ENCODE measurements around the gene TMEM26. TPM values are rescaled to one million over a fixed set of nuclear protein-coding genes. Genes with fewer than 3 reads are reported as not detected.

TMEM26 gene
- polyA plus RNA-seq, 2 of the 4 experiments (the other 2 are of a cell fraction), result 0.03 to 0.10 TPM

GRCh38 chr10:61391281-61391680 is 61.9 kb downstream of the TMEM26 start:
- no peak overlapping the region for H3K4me3 ChIP-seq
- no peak overlapping the region for H3K4me2 ChIP-seq
- POLR2A ChIA-PET, result no interaction called here
- no peak overlapping the region for H3K27ac ChIP-seq
- no peaks in the 10 kb centered on the region for H3K9me3 ChIP-seq
- ATAC-seq, result no peak
- TF ChIP-seq CHD4 (IDR thresholded peaks at IDR 0.05; ENCODE audit: borderline replicate concordance) (no peak), EP300 (IDR thresholded peaks at IDR 0.05) (no peak), REST (IDR thresholded peaks at IDR 0.05) (no peak), HOXA7 (CRISPR knock-in tag; IDR thresholded peaks at IDR 0.05) (no peak), KDM5A (IDR thresholded peaks at IDR 0.05) (no peak), HMGXB4 (CRISPR knock-in tag; IDR thresholded peaks at IDR 0.05; ENCODE audit: borderline replicate concordance) (no peak), EHF (CRISPR knock-in tag; IDR thresholded peaks at IDR 0.05) (no peak), CTCF (IDR thresholded peaks at IDR 0.05) (no peak), PHF8 (IDR thresholded peaks at IDR 0.05; ENCODE audit: borderline replicate concordance, low read depth) (no peak), NR3C1 (IDR thresholded peaks at IDR 0.05) (no peak), RCOR1 (IDR thresholded peaks at IDR 0.05; ENCODE audit: low read depth, low read length) (no peak), MYC (IDR thresholded peaks at IDR 0.05; ENCODE audit: borderline replicate concordance, low read length) (no peak), USF2 (IDR thresholded peaks at IDR 0.05) (no peak), NFE2L2 (conservative IDR thresholded peaks at IDR 0.05; ENCODE audit: low read length) (no peak), NPAS2 (CRISPR knock-in tag; IDR thresholded peaks at IDR 0.05; ENCODE audit: borderline replicate concordance) (no peak), TFCP2L1 (CRISPR knock-in tag; IDR thresholded peaks at IDR 0.05) (no peak), RAD21 (conservative IDR thresholded peaks at IDR 0.05 in 1 of 2, IDR thresholded peaks at IDR 0.05 in 1 of 2) (no peak), SREBF2 (IDR thresholded peaks at IDR 0.05) (no peak)
- no peaks in the 10 kb centered on the region for H3K4me1 ChIP-seq
- CTCF ChIA-PET, result no interaction called here
- no peak for DNase-seq (ENCODE audit: low read depth in 1 of 2, low spot score in 1 of 2)
- no peak for FAIRE-seq
- WGBS (ENCODE audit: missing lambda C conversion rate), result 75% methylated on average over 3 of the region's 3 CpGs

GRCh38 chr10:61390851-61391250 is 62.3 kb downstream of the TMEM26 start:
- ChIA-PET POLR2A (no interaction called here), CTCF (no interaction called here)
- Histone ChIP-seq H3K9me3 (no peaks in the 10 kb centered on the region), H3K27ac (no peak overlapping the region), H3K4me2 (no peak overlapping the region), H3K4me1 (no peaks in the 10 kb centered on the region), H3K4me3 (no peak overlapping the region)
- FAIRE-seq (no peak), ATAC-seq (no peak), DNase-seq (ENCODE audit: low read depth in 1 of 2, low spot score in 1 of 2) (no peak)
- TF ChIP-seq HDAC2 (IDR thresholded peaks at IDR 0.05) (no peak), EHMT2 (IDR thresholded peaks at IDR 0.05; ENCODE audit: low read depth) (no peak)
- WGBS (ENCODE audit: missing lambda C conversion rate), result 71% methylated on average over 4 of the region's 4 CpGs
